ENCODE data around the gene DUSP7. TPM values are rescaled to one million over a fixed set of nuclear protein-coding genes. Genes with fewer than 3 reads are reported as not detected.

Gene DUSP7
- polyA plus RNA-seq, 1 of the 3 experiments (the other 2 are of a cell fraction): 25.8 TPM

GRCh38 chr3:52065264-52065756 lies 8.9 kb upstream of the DUSP7 start:
- ChIA-PET CTCF (interaction anchor here (1.8 to 5.5 kb wide), 7 partner anchors 10 to 64 kb away, joined by 6 to 35 read pairs (median 17); partner anchors contain the start of gene DUSP7), POLR2A (no interaction called here)
- H3K27ac ChIP-seq (ENCODE audit: low read depth in 2 of 2, low read length in 1 of 2): peak overlapping the region in 1 of 2 experiments; percentile 100; a peak in 2 of 4 replicates
- H3F3A ChIP-seq (replicated peaks; ENCODE audit: insufficient read depth): no peaks in the 10 kb centered on the region
- WGBS (ENCODE audit: low lambda C conversion rate): 100% methylated on average over 4 of the region's 12 CpGs
- no peaks in the 10 kb centered on the region for H3K27me3 ChIP-seq (ENCODE audit: insufficient read depth)
- no peaks in the 10 kb centered on the region for H3K9me3 ChIP-seq
- H4K20me1 ChIP-seq (ENCODE audit: insufficient read depth): no peaks in the 10 kb centered on the region
- H3K4me1 ChIP-seq (ENCODE audit: control insufficient read depth in 1 of 2, insufficient read depth in 2 of 2, low read depth in 1 of 2, low read length in 1 of 2): peaks cover 0 to 86% of the 10 kb centered on the region in 2 experiments; a peak in 3 of 4 replicates
- H3K79me2 ChIP-seq (ENCODE audit: insufficient read depth): no peaks in the 10 kb centered on the region
- DNase-seq: no peak
- H3K36me3 ChIP-seq (replicated peaks in 1 of 2; ENCODE audit: control insufficient read depth in 1 of 2, insufficient read depth in 2 of 2, low read length in 1 of 2): no peaks in the 10 kb centered on the region
- no peak overlapping the region for H3K9ac ChIP-seq
- no peak for TF ChIP-seq NRF1 (IDR thresholded peaks at IDR 0.05; ENCODE audit: low read depth, low read length)
- no peak for TF ChIP-seq MEF2A (IDR thresholded peaks at IDR 0.05; ENCODE audit: borderline replicate concordance, low read depth)
- no peak for TF ChIP-seq RCOR1 (IDR thresholded peaks at IDR 0.05; ENCODE audit: low read length)
- no peak for TF ChIP-seq EP300 (IDR thresholded peaks at IDR 0.05; ENCODE audit: borderline replicate concordance in 1 of 2, low read depth in 1 of 2, low read length in 1 of 2)
- TF ChIP-seq FOXM1 (IDR thresholded peaks at IDR 0.05; ENCODE audit: low read depth): no peak
- no peak for TF ChIP-seq POLR2AphosphoS5 (IDR thresholded peaks at IDR 0.05; ENCODE audit: low read depth, low read length)
- TF ChIP-seq TCF12 (IDR thresholded peaks at IDR 0.05): no peak
- H3K4me2 ChIP-seq: no peak overlapping the region
- no peak overlapping the region for H3K4me3 ChIP-seq (ENCODE audit: low read depth in 2 of 2, low read length in 1 of 2)
- no peak overlapping the region for H2AFZ ChIP-seq (ENCODE audit: low read depth)
- H3K9me2 ChIP-seq: no peaks in the 10 kb centered on the region

GRCh38 chr3:52064561-52064960 lies 8.2 kb upstream of the DUSP7 start:
- Histone ChIP-seq H3F3A (replicated peaks; ENCODE audit: insufficient read depth) (no peaks in the 10 kb centered on the region), H3K9ac (no peak overlapping the region), H3K79me2 (ENCODE audit: insufficient read depth) (no peaks in the 10 kb centered on the region), H3K9me3 (no peaks in the 10 kb centered on the region), H3K36me3 (replicated peaks in 1 of 2; ENCODE audit: control insufficient read depth in 1 of 2, insufficient read depth in 2 of 2, low read length in 1 of 2) (no peaks in the 10 kb centered on the region), H2AFZ (ENCODE audit: low read depth) (no peak overlapping the region), H3K4me3 (ENCODE audit: low read depth in 2 of 2, low read length in 1 of 2) (no peak overlapping the region), H3K27me3 (ENCODE audit: insufficient read depth) (no peaks in the 10 kb centered on the region), H4K20me1 (ENCODE audit: insufficient read depth) (no peaks in the 10 kb centered on the region), H3K4me2 (no peak overlapping the region), H3K27ac (ENCODE audit: low read depth in 2 of 2, low read length in 1 of 2) (peak overlapping the region in 1 of 2 experiments; percentile 100; a peak in 2 of 4 replicates), H3K9me2 (no peaks in the 10 kb centered on the region), H3K4me1 (ENCODE audit: control insufficient read depth in 1 of 2, insufficient read depth in 2 of 2, low read depth in 1 of 2, low read length in 1 of 2) (peaks cover 0 to 86% of the 10 kb centered on the region in 2 experiments; a peak in 3 of 4 replicates)
- CTCF ChIA-PET: interaction anchor here (1.7 to 5.5 kb wide), 8 partner anchors 9 to 63 kb away, joined by 5 to 35 read pairs (median 12); partner anchors contain the start of gene DUSP7
- TF ChIP-seq YY1 (IDR thresholded peaks at IDR 0.05; ENCODE audit: low read depth) (no peak), RCOR1 (IDR thresholded peaks at IDR 0.05; ENCODE audit: low read length) (no peak), CTCF (IDR thresholded peaks at IDR 0.05) (no peak), FOXJ3 (CRISPR knock-in tag; IDR thresholded peaks at IDR 0.05) (no peak), RXRA (IDR thresholded peaks at IDR 0.05; ENCODE audit: borderline replicate concordance, low read depth) (no peak), FOXM1 (IDR thresholded peaks at IDR 0.05; ENCODE audit: low read depth) (no peak), MEF2A (IDR thresholded peaks at IDR 0.05; ENCODE audit: borderline replicate concordance, low read depth) (no peak)
- no peak for DNase-seq
- 87% methylated on average over 6 of the region's 8 CpGs for WGBS (ENCODE audit: low lambda C conversion rate)
- POLR2A ChIA-PET: no interaction called here
